GM18519 (cell line): Measurements from ENCODE around the gene DDHD1.
"Not testable (repeated sequence)": the region's sequence is repeated elsewhere in the genome, so short reads cannot be mapped to it uniquely, and the experiment has no call there.

Source experiments
- ATAC-seq: cut with Tn5 transposase; IDR thresholded peaks from one replicate; pipeline ENCODE4 v1.9.1; 2021; ENCODE audit warnings: mild to moderate bottlenecking, moderate library complexity; ENCODE audit not compliant: unreplicated experiment, low FRiP score

Gene DDHD1

DNA sequence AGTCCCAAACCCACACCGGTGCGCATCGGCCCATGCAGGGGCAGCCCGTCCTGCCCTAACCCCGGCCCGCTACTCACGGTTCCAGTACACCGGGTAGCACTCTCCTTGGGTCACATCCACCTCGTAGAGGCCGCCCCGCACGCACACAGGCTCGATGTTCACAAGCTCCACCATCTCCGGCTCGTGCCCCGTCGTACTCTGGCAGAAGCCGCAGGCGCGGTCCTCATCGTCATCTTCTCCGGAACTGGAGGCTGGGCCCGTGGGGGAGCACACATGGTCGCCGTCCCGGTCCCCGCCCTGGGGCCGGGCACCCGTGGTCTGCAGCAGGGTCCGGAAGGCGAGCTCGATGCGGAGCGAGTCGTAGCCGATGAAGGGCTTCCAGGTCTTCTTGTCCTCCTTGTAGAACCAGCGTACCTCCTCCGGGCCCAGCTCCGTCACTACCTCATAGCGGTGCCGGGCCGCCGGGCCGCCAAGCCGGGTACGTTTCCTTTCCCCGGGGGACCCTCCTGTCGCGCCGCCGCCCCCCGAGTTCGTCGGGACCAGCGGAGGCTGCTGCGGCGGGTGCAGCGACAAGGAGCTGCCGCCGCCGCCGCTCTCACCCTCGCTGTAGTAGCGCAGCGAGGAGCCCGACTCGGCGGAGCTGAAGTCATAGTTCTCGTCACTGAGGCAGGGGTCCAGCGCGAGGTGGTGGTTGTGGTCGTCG is 788 bp downstream of the DDHD1 start:
- peak; percentile 18 for ATAC-seq

GRCh38 chr14:53151523-53152183 is 1.5 kb downstream of the DDHD1 start:
- no peak for ATAC-seq

DNA sequence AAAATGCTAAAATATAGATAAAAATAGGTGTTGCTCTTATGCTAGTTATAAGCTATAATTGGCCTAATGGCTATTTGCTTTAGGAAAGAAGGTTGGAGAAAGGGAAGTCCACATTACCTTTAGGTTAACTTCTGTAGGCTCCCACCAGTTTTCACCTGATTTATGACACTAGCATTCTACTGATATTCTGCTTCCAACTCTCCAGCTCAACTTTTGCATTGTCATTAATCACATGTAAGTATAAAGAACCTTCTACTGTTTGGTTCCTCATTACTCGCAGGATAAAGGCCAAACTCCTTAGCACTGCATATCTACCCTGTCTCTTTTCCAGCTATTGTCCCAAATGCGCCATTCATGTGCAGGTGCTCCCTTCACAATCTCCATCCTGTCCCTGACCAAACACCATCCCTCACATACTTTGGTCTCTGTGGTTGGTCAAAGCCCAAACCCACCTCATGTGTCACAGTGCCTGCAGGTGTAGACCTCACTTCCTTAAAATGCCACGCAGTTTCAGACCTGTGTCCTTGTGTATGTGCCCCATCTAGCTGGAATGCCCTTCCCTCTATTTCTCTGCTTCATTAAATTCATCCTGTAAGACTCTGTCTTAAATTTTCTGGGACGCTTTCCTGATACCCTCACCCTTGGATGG is 3.3 kb downstream of the DDHD1 start:
- no peak for ATAC-seq

DNA sequence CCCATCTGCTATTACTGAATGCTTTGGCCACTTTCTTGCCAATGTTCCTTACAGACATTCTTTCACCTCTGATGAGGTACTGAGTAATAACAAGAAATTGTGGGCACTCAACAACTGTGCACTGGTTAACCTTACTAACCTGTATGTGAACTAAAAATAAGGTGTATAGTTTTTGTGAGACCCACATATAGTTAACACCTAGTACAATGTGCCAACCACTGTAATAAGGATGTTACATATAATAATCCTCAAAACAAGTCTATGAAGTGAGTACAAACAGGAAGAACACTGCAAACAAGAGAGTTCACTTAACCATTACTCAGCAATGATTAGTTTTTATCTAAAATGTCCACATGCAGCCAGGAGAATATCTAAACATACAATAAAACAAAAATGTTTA is 4.5 kb downstream of the DDHD1 start:
- no peak for ATAC-seq

GRCh38 chr14:53147893-53148292 is 5.2 kb downstream of the DDHD1 start:
- ATAC-seq = no peak

GRCh38 chr14:53147208-53147607 is 5.9 kb downstream of the DDHD1 start:
- ATAC-seq = no peak

- no peak for ATAC-seq
These were observed 6.4 kb downstream of the DDHD1 start for GRCh38 chr14:53146739-53147138.

DNA sequence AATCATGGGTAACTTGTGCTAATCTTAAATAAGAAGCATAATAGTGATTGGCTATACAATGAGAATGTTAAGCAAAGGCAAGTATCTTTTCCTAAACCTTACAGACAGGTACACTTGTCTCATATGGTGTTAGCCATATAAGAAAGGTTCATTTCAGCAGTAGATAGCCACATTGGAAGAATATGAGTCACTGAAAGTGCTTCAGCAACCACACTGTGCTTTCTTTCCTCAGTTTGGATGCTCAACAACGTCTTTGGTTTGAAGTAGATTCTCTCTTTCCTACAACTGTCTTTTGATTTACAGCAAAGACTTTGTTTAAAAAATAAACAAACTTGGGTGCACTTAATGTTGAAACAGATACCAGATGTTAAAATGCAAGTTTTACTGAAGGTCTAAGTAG is 8.9 kb downstream of the DDHD1 start:
- peak; percentile 74 for ATAC-seq

- no peak for ATAC-seq
These were observed 12.5 kb downstream of the DDHD1 start for GRCh38 chr14:53140585-53140984.

GRCh38 chr14:53137568-53138203 is 15.4 kb downstream of the DDHD1 start:
- no peak for ATAC-seq

- not testable (repeated sequence) for ATAC-seq
These were observed 22.6 kb downstream of the DDHD1 start for GRCh38 chr14:53130491-53130890.

DNA sequence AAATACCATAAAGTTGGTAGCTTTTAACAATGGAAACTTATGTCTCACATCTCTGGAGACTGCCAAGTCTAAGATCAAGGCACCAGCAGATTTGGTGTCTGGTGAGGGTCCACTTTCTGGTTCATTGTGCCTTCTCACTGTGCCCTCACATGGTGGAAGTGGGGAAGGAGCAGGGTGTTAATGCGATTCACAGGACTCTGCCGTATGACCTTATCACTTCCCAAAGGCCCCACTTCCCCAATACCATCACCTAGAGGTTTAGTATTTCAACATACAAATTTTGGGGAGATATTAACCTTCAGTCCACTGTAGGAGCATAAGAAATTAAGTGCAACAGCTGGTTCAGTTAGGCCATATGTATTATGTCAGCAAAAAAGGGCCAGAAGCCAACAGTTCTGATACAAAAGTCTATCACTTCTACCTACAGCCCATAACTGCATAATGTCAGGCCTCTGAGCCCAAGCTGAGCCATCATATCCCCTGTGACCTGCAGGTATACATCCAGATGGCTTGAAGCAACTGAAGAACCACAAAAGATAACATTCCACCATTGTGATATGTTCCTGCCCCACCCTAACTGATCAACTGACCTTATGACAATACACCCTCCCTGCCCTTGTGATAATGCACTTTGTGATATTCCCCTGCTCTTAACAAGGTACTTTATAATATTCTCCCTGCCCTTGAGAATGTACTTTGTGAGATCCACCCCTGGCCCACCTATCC is 24.7 kb downstream of the DDHD1 start:
- no peak for ATAC-seq

- ATAC-seq = no peak
These were observed 25.3 kb downstream of the DDHD1 start for GRCh38 chr14:53127832-53128231.

DNA sequence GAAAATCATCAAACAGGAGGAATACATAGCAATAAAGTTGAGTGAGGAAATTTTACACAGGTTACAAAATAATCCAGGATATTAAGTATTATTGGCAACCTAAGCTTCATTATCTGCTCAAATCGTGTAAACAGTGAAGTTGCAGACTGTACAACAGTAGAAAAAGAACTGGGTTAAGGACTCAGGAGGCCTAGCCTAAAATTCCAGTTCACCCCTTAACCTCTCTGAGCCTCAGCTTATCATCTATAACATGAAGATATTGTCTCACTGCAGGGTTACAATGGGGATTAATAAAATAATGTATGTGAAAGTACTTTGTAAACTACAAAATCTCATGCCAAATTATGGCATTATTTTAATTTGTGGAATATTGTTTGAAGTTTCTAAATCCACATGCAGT is 26.0 kb downstream of the DDHD1 start:
- no peak for ATAC-seq

- ATAC-seq = no peak
These were observed 26.4 kb downstream of the DDHD1 start for GRCh38 chr14:53126731-53127130.

DNA sequence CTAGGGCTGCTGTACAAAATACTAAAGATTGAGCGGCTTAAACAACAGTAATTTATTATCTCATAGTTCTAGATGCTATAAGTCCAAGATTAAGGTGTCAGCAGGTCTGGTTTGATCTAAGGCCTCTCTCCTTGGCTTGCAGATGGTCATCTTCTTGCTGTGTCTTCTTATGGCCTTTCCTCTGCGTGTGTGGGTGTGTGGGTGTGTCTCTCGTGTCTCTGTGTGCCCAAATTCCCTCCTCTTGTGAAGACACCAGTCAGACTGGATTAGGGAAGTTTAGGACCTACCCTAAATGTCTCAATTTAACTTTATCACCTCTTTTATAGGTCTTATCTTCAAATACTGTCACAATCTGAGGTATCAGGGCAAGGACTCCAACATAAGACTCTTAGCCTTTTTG is 28.3 kb downstream of the DDHD1 start:
- no peak for ATAC-seq

- ATAC-seq = not testable (repeated sequence)
These were observed 31.7 kb downstream of the DDHD1 start for GRCh38 chr14:53121419-53121818.

GRCh38 chr14:53117479-53117878 is 35.6 kb downstream of the DDHD1 start:
- ATAC-seq = not testable (repeated sequence)

- no peak for ATAC-seq
These were observed 39.1 kb downstream of the DDHD1 start for GRCh38 chr14:53113989-53114388.

DNA sequence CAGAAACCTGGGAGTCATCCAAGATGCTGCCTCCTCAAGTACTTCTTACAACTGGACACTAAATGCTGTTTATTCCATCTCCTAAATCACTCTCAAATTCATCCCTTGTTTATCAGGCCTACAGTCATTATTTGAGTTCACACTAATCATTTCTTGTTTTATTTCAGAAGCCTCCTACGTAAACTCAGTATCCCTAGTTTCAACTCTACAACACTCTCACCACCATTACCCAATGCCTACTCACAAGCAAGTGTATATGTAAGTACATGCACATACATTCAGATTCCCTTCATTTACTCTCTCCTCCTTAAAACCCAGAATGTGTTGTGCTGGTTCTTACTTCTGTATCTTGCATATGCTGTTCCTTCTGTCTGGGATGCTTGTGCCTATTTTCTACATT is 43.0 kb downstream of the DDHD1 start:
- no peak for ATAC-seq
